HCT116 (cell line): Measurements from ENCODE around the gene EFR3B. TPM values are rescaled to one million over a fixed set of nuclear protein-coding genes. Genes with fewer than 3 reads are reported as not detected.

Source experiments
- ATAC-seq: fragments of 200-7000 bp; cut with Tn5 transposase; 2 replicates; pipeline ENCODE4 v1.9.1; 2020; ENCODE audit warnings: mild to moderate bottlenecking, moderate library complexity
- BruUV-seq: library from RNA; stranded (reverse); fragments of 400-500 nt; replicated peaks from 2 replicates; lab custom pipeline; 2021; lab: Mats Ljungman, UMichigan
- CTCF ChIA-PET: fragments of 300-600 bp; sonication (Branson Sonifier 250); formaldehyde crosslinking; loops from one replicate; lab custom pipeline; 2021; ENCODE audit warnings: antibody characterized with exemption; lab: Charles Lee
- POLR2A ChIA-PET: fragments of 300-600, 350-600 bp; sonication (Branson Sonifier 250); formaldehyde crosslinking; loops from one replicate; lab custom pipeline; 2021; ENCODE audit warnings: antibody characterized with exemption; lab: Charles Lee
- RAD21 ChIA-PET, 2 experiments: fragments of 300-600 bp; sonication (Branson Sonifier 250); formaldehyde crosslinking; loops; one replicate each; lab custom pipeline; 2023; ENCODE audit warnings: low total read pairs in 2 of 2; ENCODE audit not compliant: uncharacterized antibody in 2 of 2, unreplicated experiment in 2 of 2, low non-redundant PET in 1 of 2; lab: Charles Lee
- DNase-seq: peaks from one replicate; pipeline ENCODE4 v3.0.0-alpha.2; 2010; ENCODE audit warnings: low read depth, low spot score
- H2AFZ ChIP-seq: fragments of 200-600 bp; shearing (Covaris generic), sonication (generic); 2 replicates; pipeline ENCODE4 v1.6.1; 2017; ENCODE audit warnings: low read depth, mixed run types, mixed read lengths, antibody characterized with exemption, low read length; ENCODE audit not compliant: poor library complexity, severe bottlenecking
- H3K27ac ChIP-seq: 2 replicates; pipeline ENCODE4 v1.5.1; 2012; ENCODE audit warnings: low read depth, low read length
- H3K27me3 ChIP-seq: fragments of 200-600 bp; sonication (generic); 2 replicates; pipeline ENCODE4 v1.6.1; 2016; ENCODE audit warnings: mixed run types, low read length, mixed read lengths; ENCODE audit not compliant: insufficient read depth
- H3K36me3 ChIP-seq, 2 experiments: fragments of 200-500 bp in 1 of 2; fragments of 200-600 bp in 1 of 2; sonication (Bioruptor generic) in 1 of 2; sonication (generic) in 1 of 2; 2 replicates each; pipeline versions ENCODE4 v1.5.1 to v1.6.1; 2014 to 2016; ENCODE audit warnings: low read length in 2 of 2, inconsistent platforms in 1 of 2, mixed read lengths in 1 of 2, mixed run types in 1 of 2; ENCODE audit not compliant: insufficient read depth in 2 of 2, control insufficient read depth in 1 of 2
- H3K4me1 ChIP-seq, 2 experiments: fragments of 200-600 bp in 1 of 2; sonication (generic) in 1 of 2; 2 replicates each; pipeline versions ENCODE4 v1.5.1 to v1.6.1; 2012 to 2017; ENCODE audit warnings: low read length in 2 of 2, inconsistent platforms in 1 of 2, mild to moderate bottlenecking in 1 of 2, mixed read lengths in 1 of 2, mixed run types in 1 of 2, moderate library complexity in 1 of 2; ENCODE audit not compliant: insufficient read depth in 2 of 2, control insufficient read depth in 1 of 2
- H3K4me2 ChIP-seq: fragments of 200-600 bp; sonication (generic); 2 replicates; pipeline ENCODE4 v1.6.1; 2017; ENCODE audit warnings: mixed run types, low read length, mixed read lengths
- H3K4me3 ChIP-seq, 2 experiments: fragments of 200-600 bp in 1 of 2; sonication (generic) in 1 of 2; replicated peaks in 1 of 2; 2 replicates each; pipeline ENCODE4 v1.5.1; 2011 to 2016; ENCODE audit warnings: low read length in 2 of 2, control low read depth in 1 of 2, low read depth in 1 of 2, mild to moderate bottlenecking in 1 of 2, mixed read lengths in 1 of 2, mixed run types in 1 of 2
- H3K79me2 ChIP-seq: fragments of 200-600 bp; sonication (generic); 2 replicates; pipeline ENCODE4 v1.6.1; 2017; ENCODE audit warnings: mild to moderate bottlenecking, mixed run types, low read length, moderate library complexity, mixed read lengths; ENCODE audit not compliant: insufficient read depth
- H3K9ac ChIP-seq: fragments of 200-600 bp; sonication (generic); 2 replicates; pipeline ENCODE4 v1.6.1; 2016; ENCODE audit warnings: low read length, mixed read lengths
- H3K9me2 ChIP-seq: fragments of 200-600 bp; sonication (generic), shearing (Covaris generic); 2 replicates; pipeline ENCODE4 v1.6.1; 2017; ENCODE audit warnings: mixed run types, mild to moderate bottlenecking, moderate library complexity; ENCODE audit not compliant: insufficient read depth
- H3K9me3 ChIP-seq, 2 experiments: fragments of 200-500 bp in 1 of 2; fragments of 200-600 bp in 1 of 2; sonication (Bioruptor generic) in 1 of 2; sonication (generic) in 1 of 2; 2 replicates each; pipeline ENCODE4 v1.6.1; 2014 to 2017; ENCODE audit warnings: low read length in 2 of 2, mixed read lengths in 2 of 2, inconsistent platforms in 1 of 2, low read depth in 1 of 2, mild to moderate bottlenecking in 1 of 2, mixed run types in 1 of 2, moderate library complexity in 1 of 2; ENCODE audit not compliant: control insufficient read depth in 1 of 2, insufficient read depth in 1 of 2
- H4K20me1 ChIP-seq: fragments of 200-600 bp; sonication (generic), shearing (Covaris generic); 2 replicates; pipeline ENCODE4 v1.6.1; 2017; ENCODE audit warnings: mixed run types, mild to moderate bottlenecking, moderate library complexity; ENCODE audit not compliant: insufficient read depth
- ATF3 ChIP-seq: IDR thresholded peaks from 2 replicates; pipeline ENCODE4 v1.6.1; 2012
- CBX3 ChIP-seq: IDR thresholded peaks from 2 replicates; pipeline ENCODE4 v1.6.1; 2012; ENCODE audit warnings: low read depth
- CEBPB ChIP-seq: IDR thresholded peaks from 2 replicates; pipeline ENCODE4 v1.6.1; 2012; ENCODE audit warnings: low read depth
- CTCF ChIP-seq, 3 experiments: fragments of 200-600 bp in 1 of 3; sonication (generic) in 1 of 3; IDR thresholded peaks in 2 of 3; conservative IDR thresholded peaks in 1 of 3; 2 replicates each; pipeline ENCODE4 v1.5.1; 2012 to 2017; ENCODE audit warnings: low read depth in 2 of 3, low read length in 2 of 3, antibody characterized with exemption in 1 of 3, borderline replicate concordance in 1 of 3, control low read depth in 1 of 3, mild to moderate bottlenecking in 1 of 3, mixed read lengths in 1 of 3, mixed run types in 1 of 3, moderate library complexity in 1 of 3; ENCODE audit not compliant: insufficient read depth in 1 of 3
- EGR1 ChIP-seq: IDR thresholded peaks from 2 replicates; pipeline ENCODE4 v1.6.1; 2012; ENCODE audit warnings: low read depth
- EZH2 ChIP-seq: fragments of 200-600 bp; sonication (generic); IDR thresholded peaks from 2 replicates; pipeline ENCODE4 v1.6.1; 2017; ENCODE audit warnings: antibody characterized with exemption, mixed run types
- EZH2phosphoT487 ChIP-seq: fragments of 200-600 bp; IDR thresholded peaks from 2 replicates; pipeline ENCODE4 v1.6.1; 2018; ENCODE audit warnings: antibody characterized with exemption, borderline replicate concordance
- JUND ChIP-seq: IDR thresholded peaks from 2 replicates; pipeline ENCODE4 v1.6.1; 2012
- MAX ChIP-seq: IDR thresholded peaks from 2 replicates; pipeline ENCODE4 v1.6.1; 2012
- POLR2A ChIP-seq: IDR thresholded peaks from 2 replicates; pipeline ENCODE4 v1.7.0; 2011; ENCODE audit warnings: borderline replicate concordance; ENCODE audit not compliant: insufficient read depth, insufficient read length; ENCODE audit errors: extremely low read depth
- POLR2AphosphoS5 ChIP-seq: IDR thresholded peaks from 2 replicates; pipeline ENCODE4 v1.6.1; 2011; ENCODE audit warnings: mild to moderate bottlenecking, low read depth, low read length, moderate library complexity
- RAD21 ChIP-seq: IDR thresholded peaks from 2 replicates; pipeline ENCODE4 v1.6.1; 2012; ENCODE audit warnings: low read depth, mild to moderate bottlenecking
- REST ChIP-seq: IDR thresholded peaks from 2 replicates; pipeline ENCODE4 v1.6.1; 2012; ENCODE audit warnings: low read depth
- SIN3A ChIP-seq: IDR thresholded peaks from 2 replicates; pipeline ENCODE4 v1.6.1; 2012; ENCODE audit warnings: low read depth
- SP1 ChIP-seq: IDR thresholded peaks from 2 replicates; pipeline ENCODE4 v1.6.1; 2012; ENCODE audit warnings: low read depth
- SRF ChIP-seq: IDR thresholded peaks from 2 replicates; pipeline ENCODE4 v1.6.1; 2012; ENCODE audit warnings: low read depth
- TCF7L2 ChIP-seq: IDR thresholded peaks from 2 replicates; pipeline ENCODE4 v1.7.0; 2011; ENCODE audit warnings: borderline replicate concordance, inconsistent platforms; ENCODE audit not compliant: insufficient read depth, insufficient read length; ENCODE audit errors: extremely low read depth
- ZNF274 ChIP-seq: fragments of 200-500 bp; sonication (Bioruptor generic); IDR thresholded peaks from 2 replicates; pipeline ENCODE4 v1.6.1; 2014; ENCODE audit warnings: mild to moderate bottlenecking, low read depth, low read length, inconsistent platforms
- intact Hi-C: fragments of 100-400 bp; cut with micrococcal nuclease; formaldehyde crosslinking; loops from 2 replicates; pipeline ENCODE4 v1.10.0; 2022
- total RNA-seq: library from RNA; stranded (reverse); gene quantifications from one replicate; pipeline ENCODE4 v1.2.1, GENCODE V29; 2021; ENCODE audit not compliant: unreplicated experiment

Gene EFR3B
- total RNA-seq, 1 experiment from 2014 or later, result 0.96 TPM

GRCh38 chr2:25169073-25169470, 127.2 kb downstream of the EFR3B start:
- H4K20me1 ChIP-seq, result no peaks in the 10 kb centered on the region
- H3K9ac ChIP-seq, result no peak overlapping the region
- H3K27ac ChIP-seq, result no peak overlapping the region
- ChIA-PET RAD21 (no interaction called here), POLR2A (no interaction called here), CTCF (no interaction called here)
- H3K4me3 ChIP-seq, result no peak overlapping the region
- intact Hi-C loops, result loop anchor here (10.0 kb wide), 1 partner anchor 356 kb away; no protein-coding TSS in a partner anchor
- no peaks in the 10 kb centered on the region for H3K27me3 ChIP-seq
- no peaks in the 10 kb centered on the region for H3K79me2 ChIP-seq
- no peak overlapping the region for H3K4me2 ChIP-seq
- TF ChIP-seq RAD21 (no peak), CEBPB (no peak), ATF3 (no peak), REST (no peak), CTCF (IDR thresholded peaks at IDR 0.05 in 2 of 3, conservative IDR thresholded peaks at IDR 0.05 in 1 of 3; ENCODE audit: borderline replicate concordance in 1 of 3, insufficient read depth in 1 of 3, low read depth in 2 of 3, low read length in 2 of 3) (no peak), POLR2A (no peak), ZNF274 (no peak), EZH2phosphoT487 (no peak), MAX (no peak), SRF (no peak), EGR1 (no peak), CBX3 (no peak), EZH2 (no peak), TCF7L2 (no peak), SIN3A (no peak), SP1 (no peak), JUND (no peak), POLR2AphosphoS5 (no peak)
- no TSS peak for BruUV-seq
- ATAC-seq, result no peak
- H3K9me3 ChIP-seq, result no peaks in the 10 kb centered on the region
- no peak for DNase-seq
- no peak overlapping the region for H2AFZ ChIP-seq
- H3K36me3 ChIP-seq, result no peaks in the 10 kb centered on the region
- peaks cover 0 to 6% of the 10 kb centered on the region in 2 experiments; a peak in 1 of 4 replicates for H3K4me1 ChIP-seq
- H3K9me2 ChIP-seq, result no peaks in the 10 kb centered on the region
